K562 (cell line): ENCODE measurements around the gene TRIP10. TPM values are rescaled to one million over a fixed set of nuclear protein-coding genes. Genes with fewer than 3 reads are reported as not detected.

Experiments
- KLF6 ChIP-seq: fragments of 250-450 bp; sonication (Bioruptor Pico); IDR thresholded peaks from 2 replicates; pipeline ENCODE4 v1.4.0; 2020; ENCODE audit warnings: mild to moderate bottlenecking, moderate library complexity, borderline replicate concordance
- ZBTB40 ChIP-seq, 2 experiments: fragments of 450-650 bp in 1 of 2; sonication (generic) in 1 of 2; formaldehyde crosslinking in 1 of 2; IDR thresholded peaks; 2 replicates each; pipeline versions ENCODE4 v1.7.1 to v1.9.0; 2016 to 2022; ENCODE audit warnings: inconsistent platforms in 1 of 2, mild to moderate bottlenecking in 1 of 2, missing genetic modification reagents in 1 of 2
- ZNF175 ChIP-seq: fragments of 200-800 bp; sonication (Bioruptor generic); IDR thresholded peaks from 2 replicates; pipeline ENCODE4 v1.6.1; 2016; ENCODE audit warnings: low read depth, mild to moderate bottlenecking, missing genetic modification characterization, missing compliant biosample characterization
- ZNF609 ChIP-seq: sonication (generic); formaldehyde crosslinking; IDR thresholded peaks from 2 replicates; pipeline ENCODE4 v1.8.1; 2023; ENCODE audit warnings: missing genetic modification reagents, mild to moderate bottlenecking, borderline replicate concordance
- polyA plus RNA-seq, 8 experiments: library from polyadenylated mRNA; depleted of rRNA in 4 of 8; stranded (reverse) in 5 of 8; unstranded in 3 of 8; fragments of >200 nt; fragmentation: Nextera tagmentation in 2 of 8; fragmentation: Illumina TruSeq in 1 of 8; extraction: Ambion mirVana in 2 of 8; extraction: Trizol in 1 of 8; gene quantifications; 2 replicates each; pipeline versions ENCODE4 v1.2.1 to v1.2.3, GENCODE V29; 2011 to 2014; ENCODE audit warnings: inconsistent platforms in 1 of 8, missing spikeins in 1 of 8
- total RNA-seq, 7 experiments: library from RNA; depleted of rRNA in 6 of 7; stranded (reverse); fragments of >200 nt in 6 of 7; fragmentation: Illumina TruSeq in 2 of 7; extraction: Trizol in 2 of 7; gene quantifications; 2 replicates each; pipeline versions ENCODE4 v1.2.1 to v1.2.3, GENCODE V29; 2011 to 2021; ENCODE audit warnings: low replicate concordance in 1 of 7
- TF ChIP-seq, protein P1 (sequence below), 2 experiments: fragments of 450-650 bp; IDR thresholded peaks; 2 replicates each; pipeline ENCODE4 v1.6.1; 2018; ENCODE audit warnings: mild to moderate bottlenecking in 2 of 2, low read depth in 1 of 2; ENCODE audit not compliant: partially characterized antibody in 2 of 2
- TF ChIP-seq, protein P2 (sequence below): sonication (generic); formaldehyde crosslinking; IDR thresholded peaks from 2 replicates; pipeline ENCODE4 v1.8.0; 2022; ENCODE audit warnings: missing genetic modification reagents, mild to moderate bottlenecking, borderline replicate concordance

TRIP10 gene
- total and polyA plus RNA-seq, 9 of the 15 experiments (the other 6 are each of a cell fraction or from before 2014, with no cell fraction given), result 1.2 to 66.8 (median 36.1) TPM

DNA sequence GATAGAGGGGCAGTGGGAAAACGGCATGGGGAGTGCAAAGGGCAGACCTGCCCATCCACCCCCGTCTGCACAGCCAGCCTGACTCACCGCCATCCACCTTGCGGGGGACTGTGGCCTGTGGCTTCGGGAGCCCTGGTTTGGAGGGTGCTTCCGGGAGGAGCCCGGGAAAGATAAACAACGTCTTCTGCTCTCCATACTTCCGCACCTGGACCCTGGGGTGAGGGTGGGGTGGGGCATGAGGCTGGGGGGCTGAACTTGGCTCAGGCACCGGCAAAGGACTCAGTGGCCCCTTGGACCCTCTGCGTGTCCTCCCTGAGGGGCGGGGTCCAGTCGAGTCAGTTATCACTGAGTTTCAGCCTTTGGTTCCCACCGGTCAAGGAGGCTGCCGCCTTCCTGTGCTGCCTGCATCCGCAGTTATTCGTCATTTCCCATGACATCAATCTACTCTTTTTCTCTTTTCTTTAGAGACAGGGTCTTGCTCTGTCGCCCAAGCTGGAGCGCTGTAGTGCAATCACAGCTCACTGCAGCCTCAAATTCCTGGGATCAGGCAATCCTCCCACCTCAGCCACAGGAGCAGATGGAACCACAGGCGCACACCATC, 5.3 kb upstream of the TRIP10 start (continued):
- TF ChIP-seq ZBTB40 (IDR thresholded peaks at IDR 0.05) (peak; percentile 61), ZBTB40 (CRISPR knock-in tag; IDR thresholded peaks at IDR 0.05) (no peak), ZNF609 (CRISPR knock-in tag) (no peak), ZNF175 (CRISPR knock-in tag) (no peak), KLF6 (CRISPR knock-in tag) (no peak)
- TF ChIP-seq, protein P1, sequence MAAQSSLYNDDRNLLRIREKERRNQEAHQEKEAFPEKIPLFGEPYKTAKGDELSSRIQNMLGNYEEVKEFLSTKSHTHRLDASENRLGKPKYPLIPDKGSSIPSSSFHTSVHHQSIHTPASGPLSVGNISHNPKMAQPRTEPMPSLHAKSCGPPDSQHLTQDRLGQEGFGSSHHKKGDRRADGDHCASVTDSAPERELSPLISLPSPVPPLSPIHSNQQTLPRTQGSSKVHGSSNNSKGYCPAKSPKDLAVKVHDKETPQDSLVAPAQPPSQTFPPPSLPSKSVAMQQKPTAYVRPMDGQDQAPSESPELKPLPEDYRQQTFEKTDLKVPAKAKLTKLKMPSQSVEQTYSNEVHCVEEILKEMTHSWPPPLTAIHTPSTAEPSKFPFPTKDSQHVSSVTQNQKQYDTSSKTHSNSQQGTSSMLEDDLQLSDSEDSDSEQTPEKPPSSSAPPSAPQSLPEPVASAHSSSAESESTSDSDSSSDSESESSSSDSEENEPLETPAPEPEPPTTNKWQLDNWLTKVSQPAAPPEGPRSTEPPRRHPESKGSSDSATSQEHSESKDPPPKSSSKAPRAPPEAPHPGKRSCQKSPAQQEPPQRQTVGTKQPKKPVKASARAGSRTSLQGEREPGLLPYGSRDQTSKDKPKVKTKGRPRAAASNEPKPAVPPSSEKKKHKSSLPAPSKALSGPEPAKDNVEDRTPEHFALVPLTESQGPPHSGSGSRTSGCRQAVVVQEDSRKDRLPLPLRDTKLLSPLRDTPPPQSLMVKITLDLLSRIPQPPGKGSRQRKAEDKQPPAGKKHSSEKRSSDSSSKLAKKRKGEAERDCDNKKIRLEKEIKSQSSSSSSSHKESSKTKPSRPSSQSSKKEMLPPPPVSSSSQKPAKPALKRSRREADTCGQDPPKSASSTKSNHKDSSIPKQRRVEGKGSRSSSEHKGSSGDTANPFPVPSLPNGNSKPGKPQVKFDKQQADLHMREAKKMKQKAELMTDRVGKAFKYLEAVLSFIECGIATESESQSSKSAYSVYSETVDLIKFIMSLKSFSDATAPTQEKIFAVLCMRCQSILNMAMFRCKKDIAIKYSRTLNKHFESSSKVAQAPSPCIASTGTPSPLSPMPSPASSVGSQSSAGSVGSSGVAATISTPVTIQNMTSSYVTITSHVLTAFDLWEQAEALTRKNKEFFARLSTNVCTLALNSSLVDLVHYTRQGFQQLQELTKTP (IDR thresholded peaks at IDR 0.05; ENCODE audit: low read depth in 1 of 2, partially characterized antibody in 2 of 2), result no peak
- TF ChIP-seq, protein P2, sequence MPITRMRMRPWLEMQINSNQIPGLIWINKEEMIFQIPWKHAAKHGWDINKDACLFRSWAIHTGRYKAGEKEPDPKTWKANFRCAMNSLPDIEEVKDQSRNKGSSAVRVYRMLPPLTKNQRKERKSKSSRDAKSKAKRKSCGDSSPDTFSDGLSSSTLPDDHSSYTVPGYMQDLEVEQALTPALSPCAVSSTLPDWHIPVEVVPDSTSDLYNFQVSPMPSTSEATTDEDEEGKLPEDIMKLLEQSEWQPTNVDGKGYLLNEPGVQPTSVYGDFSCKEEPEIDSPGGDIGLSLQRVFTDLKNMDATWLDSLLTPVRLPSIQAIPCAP (CRISPR knock-in tag), result no peak
